GM23248 (cell line): ENCODE data around the gene DICER1.

ENCODE experiments used
- EZH2 ChIP-seq: fragments of 200-600 bp; sonication (generic); IDR thresholded peaks from 2 replicates; pipeline ENCODE4 v1.6.1; 2018; ENCODE audit warnings: antibody characterized with exemption, mild to moderate bottlenecking; ENCODE audit not compliant: insufficient read depth, poor library complexity, severe bottlenecking
- EZH2phosphoT487 ChIP-seq: fragments of 200-600 bp; sonication (generic); IDR thresholded peaks from 2 replicates; pipeline ENCODE4 v1.6.1; 2018; ENCODE audit warnings: antibody characterized with exemption, moderate library complexity, mild to moderate bottlenecking, low read depth; ENCODE audit not compliant: insufficient read depth

DNA sequence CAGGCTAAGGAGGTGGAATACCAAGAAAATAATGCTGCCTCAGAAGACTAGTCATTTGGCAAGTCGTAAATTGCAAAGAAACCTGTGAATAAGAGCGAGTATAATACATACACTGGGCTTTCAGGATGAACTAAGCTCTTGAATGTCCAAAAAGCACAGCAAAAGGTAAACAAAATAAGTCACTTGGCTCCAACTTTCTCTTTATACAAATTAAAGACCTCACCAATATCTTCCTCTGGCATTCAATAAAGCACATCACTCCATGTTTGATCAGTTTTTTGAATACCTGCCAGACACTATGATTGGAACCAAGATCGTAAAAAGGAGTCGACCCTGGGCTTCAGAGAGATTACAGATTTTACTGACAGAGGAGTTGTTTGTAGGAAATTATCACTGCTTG is 3.5 kb downstream of the DICER1 start:
- TF ChIP-seq EZH2 (no peak), EZH2phosphoT487 (no peak)
